A549 (cell line): Measurements from ENCODE around the gene IGLON5. TPM values are rescaled to one million over a fixed set of nuclear protein-coding genes. Genes with fewer than 3 reads are reported as not detected.

Experiments used
- ATAC-seq, 2 experiments: fragments of 200-7000 bp in 1 of 2; fragments of >200 bp in 1 of 2; cut with Nextera tagmentation in 1 of 2; cut with Tn5 transposase in 1 of 2; 3 replicates each; pipeline versions ENCODE4 v1.8.0 to v1.9.1; 2018 to 2020; ENCODE audit warnings: mild to moderate bottlenecking in 1 of 2, moderate library complexity in 1 of 2
- CTCF ChIA-PET: fragments of 300-600 bp; sonication (Branson Sonifier 250); formaldehyde crosslinking; extraction: SDS; loops from one replicate; lab custom pipeline; 2021; ENCODE audit warnings: antibody characterized with exemption, inconsistent platforms; lab: Yijun Ruan, JAX
- POLR2A ChIA-PET: fragments of 350-600 bp; formaldehyde crosslinking; extraction: SDS; loops from one replicate; lab custom pipeline; 2021; ENCODE audit warnings: antibody characterized with exemption, inconsistent platforms; lab: Yijun Ruan, JAX
- DNase-seq, 2 experiments: peaks; one replicate each; pipeline versions ENCODE4 v3.0.0 to v3.0.0-alpha.2; 2011 to 2016; ENCODE audit warnings: low read depth in 1 of 2, low spot score in 1 of 2
- FAIRE-seq: peaks from 2 replicates; lab custom pipeline; 2011; peaks lifted over from hg19 to GRCh38; lab: Jason Lieb, UNC
- H3K27ac ChIP-seq, 2 experiments: fragments of >200 bp; sonication (Bioruptor Twin); formaldehyde crosslinking; 3 replicates each; pipeline ENCODE4 v1.5.1; 2016 to 2017
- H3K4me1 ChIP-seq: fragments of >200 bp; sonication (Bioruptor Twin); formaldehyde crosslinking; 3 replicates; pipeline ENCODE4 v1.6.1; 2016
- H3K4me2 ChIP-seq: fragments of >200 bp; sonication (Bioruptor Twin); formaldehyde crosslinking; 3 replicates; pipeline ENCODE4 v1.6.1; 2016
- H3K4me3 ChIP-seq: fragments of >200 bp; sonication (Bioruptor Twin); formaldehyde crosslinking; 3 replicates; pipeline ENCODE4 v1.5.1; 2016
- H3K9me3 ChIP-seq: fragments of >200 bp; sonication (Bioruptor Twin); formaldehyde crosslinking; 3 replicates; pipeline ENCODE4 v1.6.1; 2016
- ATOH8 ChIP-seq: fragments of 250-450 bp; sonication (Bioruptor Pico); IDR thresholded peaks from 2 replicates; pipeline ENCODE4 v1.5.0; 2020; ENCODE audit warnings: low read depth, mild to moderate bottlenecking, moderate library complexity
- BCL3 ChIP-seq: fragments of >200 bp; sonication (Bioruptor Twin); formaldehyde crosslinking; IDR thresholded peaks from 3 replicates; pipeline ENCODE4 v1.6.1; 2016
- BHLHE40 ChIP-seq: IDR thresholded peaks from 2 replicates; pipeline ENCODE4 v1.6.1; 2012; ENCODE audit warnings: low read depth, low read length, inconsistent platforms
- CTCF ChIP-seq: fragments of >200 bp; sonication (Bioruptor Twin); formaldehyde crosslinking; IDR thresholded peaks from 3 replicates; pipeline ENCODE4 v1.5.1; 2016
- E2F6 ChIP-seq: IDR thresholded peaks from 2 replicates; pipeline ENCODE4 v1.6.1; 2012; ENCODE audit warnings: low read depth, borderline replicate concordance
- EP300 ChIP-seq, 2 experiments: fragments of >200 bp; sonication (Bioruptor Twin); formaldehyde crosslinking; IDR thresholded peaks; 2 replicates in 1 of 2; 3 replicates in 1 of 2; pipeline ENCODE4 v1.6.1; 2016 to 2017
- FOSL2 ChIP-seq, 2 experiments: fragments of 450-650 bp in 1 of 2; fragments of >200 bp in 1 of 2; sonication (Bioruptor Twin) in 1 of 2; formaldehyde crosslinking; IDR thresholded peaks; 2 replicates each; pipeline versions ENCODE4 v1.5.0 to v1.6.1; 2016 to 2020; ENCODE audit warnings: mild to moderate bottlenecking in 1 of 2, moderate library complexity in 1 of 2
- GATA3 ChIP-seq: IDR thresholded peaks from 2 replicates; pipeline ENCODE4 v1.6.1; 2012; ENCODE audit warnings: borderline replicate concordance
- HES2 ChIP-seq: fragments of >200 bp; sonication (Bioruptor Twin); formaldehyde crosslinking; IDR thresholded peaks from 2 replicates; pipeline ENCODE4 v1.6.1; 2016
- JUN ChIP-seq, 2 experiments: fragments of >200 bp; sonication (Bioruptor Twin); formaldehyde crosslinking; IDR thresholded peaks; 2 replicates in 1 of 2; 3 replicates in 1 of 2; pipeline ENCODE4 v1.6.1; 2016 to 2017
- KDM1A ChIP-seq: fragments of 200-600 bp; sonication (generic); IDR thresholded peaks from 2 replicates; pipeline ENCODE4 v1.6.1; 2016; ENCODE audit warnings: low read depth, mild to moderate bottlenecking
- MAFK ChIP-seq: fragments of 450-650 bp; IDR thresholded peaks from 2 replicates; pipeline ENCODE4 v1.6.1; 2014; ENCODE audit not compliant: partially characterized antibody
- MAX ChIP-seq: IDR thresholded peaks from 2 replicates; pipeline ENCODE4 v1.6.1; 2012
- RCOR1 ChIP-seq: fragments of 150-350 bp; IDR thresholded peaks from 2 replicates; pipeline ENCODE4 v1.6.1; 2014; ENCODE audit warnings: antibody characterized with exemption, low read length, low read depth
- RFX5 ChIP-seq: fragments of 450-650 bp; IDR thresholded peaks from 2 replicates; pipeline ENCODE4 v1.7.1; 2014; ENCODE audit warnings: antibody characterized with exemption, mild to moderate bottlenecking, moderate library complexity
- SREBF2 ChIP-seq: fragments of 450-650 bp; IDR thresholded peaks from 2 replicates; pipeline ENCODE4 v1.6.1; 2014; ENCODE audit warnings: mild to moderate bottlenecking, moderate library complexity
- USF2 ChIP-seq: fragments of 450-650 bp; IDR thresholded peaks from 2 replicates; pipeline ENCODE4 v1.6.1; 2014; ENCODE audit warnings: antibody characterized with exemption
- WGBS: methylation state at CpG from one replicate; pipeline ENCODE4 v1.1.6; 2017; ENCODE audit errors: missing lambda C conversion rate; 5-methylcytosine and 5-hydroxymethylcytosine counted together
- polyA plus RNA-seq, 4 experiments: library from polyadenylated mRNA; depleted of rRNA in 3 of 4; stranded (reverse); fragments of >200 nt; fragmentation: RNase III in 1 of 4; extraction: RNeasy Plus Mini Kit Qiagen cat#74134 plus additional on column Dnase treatment in 1 of 4; gene quantifications; 2 replicates in 3 of 4; 3 replicates in 1 of 4; pipeline ENCODE4 v1.2.3, GENCODE V29; 2011 to 2017

Gene IGLON5
- polyA plus RNA-seq, 2 of the 4 experiments (the other 2 are of a cell fraction): 0.04 to 0.06 TPM

- ATAC-seq: no peak
- no peak overlapping the region for H3K27ac ChIP-seq
Observed at GRCh38 chr19:51333836-51334460, 22.5 kb downstream of the IGLON5 start.

More at GRCh38 chr19:51333836-51334460, 22.5 kb downstream of the IGLON5 start:
- 77% methylated on average over 12 of the region's 13 CpGs for WGBS
- POLR2A ChIA-PET: no interaction called here
- TF ChIP-seq EP300 (IDR thresholded peaks at IDR 0.05) (no peak), BHLHE40 (no peak), JUN (IDR thresholded peaks at IDR 0.05) (no peak), RCOR1 (no peak), MAX (no peak), FOSL2 (IDR thresholded peaks at IDR 0.05) (no peak), FOSL2 (CRISPR knock-in tag; IDR thresholded peaks at IDR 0.05) (no peak), GATA3 (no peak), CTCF (no peak), HES2 (no peak), ATOH8 (no peak), USF2 (no peak), SREBF2 (no peak), RFX5 (no peak), KDM1A (no peak), BCL3 (no peak), E2F6 (no peak), MAFK (no peak)
- Histone ChIP-seq H3K4me2 (no peak overlapping the region), H3K4me3 (no peak overlapping the region), H3K4me1 (0 out of 3 replicates have a peak, but pooled peaks cover 3% of the 10 kb centered on the region), H3K9me3 (peaks cover 4% of the 10 kb centered on the region; the same call in 1 of the 3 replicates)
- FAIRE-seq (no peak), DNase-seq (peak in 1 of 2 experiments; percentile 54)
- CTCF ChIA-PET: interaction anchor here (0.6 to 1.0 kb wide), 3 partner anchors 54 to 429 kb away, joined by 3 to 7 read pairs (median 3); no protein-coding TSS in a partner anchor
